ENCODE measurements around the gene YY1AP1.
"Not testable (repeated sequence)": the region's sequence is repeated elsewhere in the genome, so short reads cannot be mapped to it uniquely, and the experiment has no call there.

The YY1AP1 gene

DNA sequence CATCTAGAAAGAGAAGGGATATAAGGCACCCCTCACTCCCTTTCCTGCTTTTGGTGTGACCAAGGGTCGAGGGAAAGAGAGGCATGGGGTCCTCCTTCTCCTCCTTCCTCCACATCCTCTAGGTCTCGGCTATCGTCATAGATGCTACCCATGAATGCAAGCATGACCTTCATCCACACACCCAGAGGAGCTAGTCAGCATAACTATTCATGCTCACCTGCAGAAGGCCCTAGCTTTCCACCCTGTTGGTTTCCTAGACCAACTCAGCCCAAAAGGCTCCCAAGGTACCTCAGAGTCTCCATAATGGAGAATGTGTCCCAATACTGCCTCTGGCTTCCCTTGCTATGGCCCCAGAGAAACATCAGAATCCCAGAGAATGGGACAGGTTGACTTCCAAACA is 45.3 kb downstream of the YY1AP1 start:
- ChIA-PET POLR2A (ENCODE audit: low non-redundant PET) (no interaction called here), CTCF (no interaction called here)
- no peak overlapping the region for H3K27ac ChIP-seq
- no peak for DNase-seq (ENCODE audit: low spot score)
- TF ChIP-seq, protein P1, sequence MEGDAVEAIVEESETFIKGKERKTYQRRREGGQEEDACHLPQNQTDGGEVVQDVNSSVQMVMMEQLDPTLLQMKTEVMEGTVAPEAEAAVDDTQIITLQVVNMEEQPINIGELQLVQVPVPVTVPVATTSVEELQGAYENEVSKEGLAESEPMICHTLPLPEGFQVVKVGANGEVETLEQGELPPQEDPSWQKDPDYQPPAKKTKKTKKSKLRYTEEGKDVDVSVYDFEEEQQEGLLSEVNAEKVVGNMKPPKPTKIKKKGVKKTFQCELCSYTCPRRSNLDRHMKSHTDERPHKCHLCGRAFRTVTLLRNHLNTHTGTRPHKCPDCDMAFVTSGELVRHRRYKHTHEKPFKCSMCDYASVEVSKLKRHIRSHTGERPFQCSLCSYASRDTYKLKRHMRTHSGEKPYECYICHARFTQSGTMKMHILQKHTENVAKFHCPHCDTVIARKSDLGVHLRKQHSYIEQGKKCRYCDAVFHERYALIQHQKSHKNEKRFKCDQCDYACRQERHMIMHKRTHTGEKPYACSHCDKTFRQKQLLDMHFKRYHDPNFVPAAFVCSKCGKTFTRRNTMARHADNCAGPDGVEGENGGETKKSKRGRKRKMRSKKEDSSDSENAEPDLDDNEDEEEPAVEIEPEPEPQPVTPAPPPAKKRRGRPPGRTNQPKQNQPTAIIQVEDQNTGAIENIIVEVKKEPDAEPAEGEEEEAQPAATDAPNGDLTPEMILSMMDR (conservative IDR thresholded peaks at IDR 0.05; ENCODE audit: low read depth), result no peak

GRCh38 chr1:155642559-155643180 is 45.9 kb downstream of the YY1AP1 start:
- H3K27ac ChIP-seq; DNase-seq (ENCODE audit: low spot score); POLR2A ChIA-PET (ENCODE audit: low non-redundant PET); CTCF ChIA-PET: not testable (repeated sequence)

GRCh38 chr1:155640367-155640766 is 48.2 kb downstream of the YY1AP1 start:
- DNase-seq (ENCODE audit: low spot score), result no peak
- POLR2A ChIA-PET (ENCODE audit: low non-redundant PET), result interaction anchor here (0.7 kb wide), 1 partner anchor 65 kb away, joined by 6 read pairs; no protein-coding TSS in a partner anchor
- H3K27ac ChIP-seq, result no peak overlapping the region
- TF ChIP-seq, protein P1 (conservative IDR thresholded peaks at IDR 0.05; ENCODE audit: low read depth), result no peak
- CTCF ChIA-PET, result no interaction called here

DNA sequence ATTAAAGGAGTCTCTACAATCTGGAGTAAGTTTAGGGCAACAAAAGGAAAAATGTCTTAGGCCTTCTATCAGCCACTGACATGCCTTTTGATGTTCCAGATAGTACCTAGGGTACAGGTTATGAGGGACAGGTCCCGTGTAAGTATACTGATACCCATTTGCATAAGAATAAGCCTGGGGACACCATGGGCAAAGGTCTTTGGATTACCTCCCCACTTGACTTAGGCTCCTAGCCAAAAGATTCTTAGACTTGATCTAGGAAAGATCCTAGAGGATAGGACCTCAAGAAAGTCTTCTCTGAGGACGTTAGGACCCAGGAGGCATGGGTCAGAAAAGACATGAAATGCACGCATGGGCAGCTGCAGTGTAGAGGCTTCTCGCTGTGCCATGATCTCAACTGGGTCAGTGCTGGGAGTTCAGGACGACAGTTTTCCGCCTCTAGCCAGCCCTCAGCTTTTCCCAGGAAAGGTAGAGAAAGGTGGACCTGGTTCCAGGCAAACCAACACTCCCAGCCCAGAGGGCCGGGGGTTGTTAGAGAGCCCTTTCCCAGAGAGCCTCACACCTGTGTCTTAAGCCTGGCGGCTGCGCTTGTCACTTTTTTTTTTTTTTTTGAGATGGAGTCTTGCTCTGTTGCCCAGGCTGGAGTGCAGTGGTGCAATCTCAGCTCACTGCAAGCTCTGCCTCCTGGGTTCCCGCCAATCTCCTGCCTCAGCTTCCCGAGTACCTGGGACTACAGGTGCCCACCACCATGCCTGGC is 52.0 kb downstream of the YY1AP1 start:
- ChIA-PET POLR2A (ENCODE audit: low non-redundant PET) (no interaction called here), CTCF (no interaction called here)
- no peak overlapping the region for H3K27ac ChIP-seq
- no peak for DNase-seq (ENCODE audit: low spot score)
- TF ChIP-seq, protein P1 (conservative IDR thresholded peaks at IDR 0.05; ENCODE audit: low read depth), result no peak

GRCh38 chr1:155626428-155626827 is 62.1 kb downstream of the YY1AP1 start:
- DNase-seq (ENCODE audit: low spot score); H3K27ac ChIP-seq; CTCF ChIA-PET; POLR2A ChIA-PET (ENCODE audit: low non-redundant PET): not testable (repeated sequence)

DNA sequence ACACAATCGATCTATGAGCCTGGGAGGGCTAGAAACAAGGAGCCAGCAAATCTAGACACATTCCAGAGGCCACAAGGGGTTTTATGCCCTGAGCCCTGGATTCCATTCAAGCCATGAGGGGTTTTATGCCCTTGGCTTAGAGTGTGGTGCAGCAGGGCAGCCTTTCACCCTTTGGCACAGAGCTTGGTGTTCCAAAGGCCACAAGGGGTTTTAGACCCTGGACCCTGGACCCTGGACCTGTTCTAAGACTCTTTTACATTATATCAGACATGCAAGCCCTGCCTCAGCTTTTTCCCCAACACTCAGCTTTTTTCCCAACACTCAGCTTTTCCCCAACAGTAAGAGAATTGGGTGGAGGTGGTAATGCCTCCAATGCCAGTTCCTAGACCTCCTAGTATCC is 65.2 kb downstream of the YY1AP1 start:
- no peak overlapping the region for H3K27ac ChIP-seq
- TF ChIP-seq, protein P1 (conservative IDR thresholded peaks at IDR 0.05; ENCODE audit: low read depth), result no peak
- CTCF ChIA-PET, result interaction anchor here (0.6 to 0.7 kb wide), 2 partner anchors 182 to 418 kb away, joined by 3 read pairs; no protein-coding TSS in a partner anchor
- POLR2A ChIA-PET (ENCODE audit: low non-redundant PET), result no interaction called here
- DNase-seq (ENCODE audit: low spot score), result no peak

DNA sequence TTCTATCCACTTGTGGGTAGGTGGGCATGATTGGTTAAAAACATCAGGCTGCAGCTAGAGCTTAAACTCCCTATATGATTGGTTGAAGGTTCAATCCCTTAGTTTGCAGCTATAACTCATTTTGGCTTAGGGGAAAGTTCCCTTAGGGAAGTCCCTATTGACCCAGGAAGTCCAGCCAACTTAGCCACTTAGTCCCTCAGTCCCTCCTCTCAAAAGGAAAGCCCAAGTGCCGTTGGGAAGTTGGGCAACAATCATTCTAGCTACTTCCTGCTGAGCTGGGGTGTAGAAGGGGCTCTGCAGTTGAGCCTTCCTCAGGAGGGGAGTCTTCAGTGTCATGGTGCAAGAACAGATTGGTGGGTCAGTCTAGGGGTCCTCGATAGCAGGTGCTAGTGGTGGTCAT is 66.4 kb downstream of the YY1AP1 start:
- POLR2A ChIA-PET (ENCODE audit: low non-redundant PET), result no interaction called here

DNA sequence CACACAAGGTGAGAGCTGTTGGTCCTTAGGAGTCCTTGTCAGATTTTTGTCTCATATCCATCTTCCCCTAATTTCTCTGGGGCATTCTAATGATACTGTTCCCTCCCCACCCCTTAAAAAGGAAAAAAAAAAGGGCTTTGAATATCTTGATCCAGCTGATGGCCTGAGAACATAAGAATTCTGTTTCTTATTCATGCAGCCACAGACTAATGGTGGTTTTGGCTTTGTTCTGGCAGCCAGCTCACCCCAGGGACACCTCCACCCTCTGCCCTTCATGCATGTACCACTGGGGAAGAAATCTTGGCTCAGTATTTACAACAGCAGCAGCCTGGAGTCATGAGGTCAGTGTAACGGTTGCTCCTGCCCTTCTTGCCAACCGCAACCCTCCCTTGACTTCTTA is 75.3 kb downstream of the YY1AP1 start:
- H3K27ac ChIP-seq; DNase-seq (ENCODE audit: low spot score); POLR2A ChIA-PET (ENCODE audit: low non-redundant PET); CTCF ChIA-PET: not testable (repeated sequence)

More for the DNA sequence above, 66.4 kb downstream of the YY1AP1 start:
- H3K27ac ChIP-seq, result no peak overlapping the region
- CTCF ChIA-PET, result no interaction called here
- TF ChIP-seq, protein P1 (conservative IDR thresholded peaks at IDR 0.05; ENCODE audit: low read depth), result no peak
- DNase-seq (ENCODE audit: low spot score), result no peak

DNA sequence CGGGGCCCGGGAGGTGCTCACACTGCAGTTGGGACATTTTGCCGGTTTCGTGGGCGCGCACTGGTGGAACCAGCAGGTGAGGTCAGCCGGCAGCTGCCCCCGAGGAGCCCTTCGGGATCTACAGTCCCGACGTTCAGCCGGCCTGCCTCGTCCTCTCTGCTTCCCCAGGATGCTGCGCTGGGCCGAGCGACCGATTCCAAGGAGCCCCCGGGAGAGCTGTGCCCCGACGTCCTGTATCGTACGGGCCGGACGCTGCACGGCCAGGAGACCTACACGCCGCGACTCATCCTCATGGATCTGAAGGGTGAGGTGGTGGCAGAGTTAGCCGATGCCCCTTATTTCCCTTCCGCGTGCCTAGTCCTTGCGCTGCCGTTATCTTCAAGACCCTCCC is 78.3 kb downstream of the YY1AP1 start:
- H3K27ac ChIP-seq; DNase-seq (ENCODE audit: low spot score); CTCF ChIA-PET: not testable (repeated sequence)
- POLR2A ChIA-PET (ENCODE audit: low non-redundant PET), result interaction anchor here (0.6 kb wide), 1 partner anchor 1721 kb away, joined by 3 read pairs; no protein-coding TSS in a partner anchor
